GM18526 (cell line): Measurements from ENCODE around the gene RALY.

Experiments
- POLR2A ChIP-seq: IDR thresholded peaks from 3 replicates; pipeline ENCODE4 v1.6.1; 2011; ENCODE audit not compliant: insufficient read length; ENCODE audit errors: extremely low read depth

RALY gene

GRCh38 chr20:34001378-34001777, 7.7 kb downstream of the RALY start:
- TF ChIP-seq POLR2A = no peak

- no peak for TF ChIP-seq POLR2A
Observed at GRCh38 chr20:34004227-34004626, 10.5 kb downstream of the RALY start.

- no peak for TF ChIP-seq POLR2A
Observed at GRCh38 chr20:34004790-34005457, 11.2 kb downstream of the RALY start.

GRCh38 chr20:34006619-34007018, 12.9 kb downstream of the RALY start:
- TF ChIP-seq POLR2A = no peak

- no peak for TF ChIP-seq POLR2A
Observed at GRCh38 chr20:34008477-34008876, 14.8 kb downstream of the RALY start.

- TF ChIP-seq POLR2A = no peak
Observed at GRCh38 chr20:34010405-34010931, 16.8 kb downstream of the RALY start.

- TF ChIP-seq POLR2A = no peak
Observed at GRCh38 chr20:34011275-34011674, 17.6 kb downstream of the RALY start.

GRCh38 chr20:34012330-34012729, 18.6 kb downstream of the RALY start:
- no peak for TF ChIP-seq POLR2A

GRCh38 chr20:34012735-34013134, 19.0 kb downstream of the RALY start:
- no peak for TF ChIP-seq POLR2A

GRCh38 chr20:34013554-34013953, 19.8 kb downstream of the RALY start:
- TF ChIP-seq POLR2A = no peak

- TF ChIP-seq POLR2A = no peak
Observed at GRCh38 chr20:34014878-34015277, 21.2 kb downstream of the RALY start.

GRCh38 chr20:34015401-34016335, 22.0 kb downstream of the RALY start:
- no peak for TF ChIP-seq POLR2A

- no peak for TF ChIP-seq POLR2A
Observed at GRCh38 chr20:34016736-34017135, 23.0 kb downstream of the RALY start.

GRCh38 chr20:34017610-34018009, 23.9 kb downstream of the RALY start:
- TF ChIP-seq POLR2A = no peak

GRCh38 chr20:34018166-34018565, 24.5 kb downstream of the RALY start:
- no peak for TF ChIP-seq POLR2A

- no peak for TF ChIP-seq POLR2A
Observed at GRCh38 chr20:34022151-34022838, 28.6 kb downstream of the RALY start.

GRCh38 chr20:34022839-34023234, 29.1 kb downstream of the RALY start:
- TF ChIP-seq POLR2A = no peak
